Spleen (tissue), 7 donors: ENCODE data around the gene ERCC6L2.

Experiments used
- CTCF ChIP-seq, 11 experiments: fragments of 200-600 bp in 7 of 11; fragments of 450-650 bp in 4 of 11; sonication (generic) in 4 of 11; IDR thresholded peaks in 8 of 11; conservative IDR thresholded peaks in 3 of 11; 1 replicate in 7 of 11; 2 replicates in 4 of 11; pipeline versions ENCODE4 v1.4.0 to v1.8.0; 2016 to 2021; ENCODE audit warnings: antibody characterized with exemption in 11 of 11, inconsistent platforms in 4 of 11, mild to moderate bottlenecking in 1 of 11
- POLR2A ChIP-seq, 3 donors: fragments of 450-650 bp; IDR thresholded peaks; one replicate each; pipeline ENCODE4 v1.5.1; 2017; ENCODE audit warnings: antibody characterized with exemption in 3 of 3, mild to moderate bottlenecking in 1 of 3
- donor health status: DM: no; HTN: no; CAD: no; lungs with moderate emphysema.
- donor health status: DM: no; HTN: no; CAD: no.
- donor health status: DM: no; HTN: no; CAD: no.

GRCh38 chr9:95848764-95849163, 26.7 kb upstream of the ERCC6L2 start:
- TF ChIP-seq CTCF (IDR thresholded peaks at IDR 0.05 in 8 of 11, conservative IDR thresholded peaks at IDR 0.05 in 3 of 11) (no peak), POLR2A (IDR thresholded peaks at IDR 0.05) (no peak)
